ENCODE data around the gene KLF14. TPM values are rescaled to one million over a fixed set of nuclear protein-coding genes. Genes with fewer than 3 reads are reported as not detected.

Gene KLF14
- total and polyA plus RNA-seq, 4 donors: 0.26 to 0.31 (median 0.30) TPM; not detected in 1

- Histone ChIP-seq H3K4me1 (ENCODE audit: control insufficient read depth in 5 of 5, insufficient read depth in 5 of 5, low read length in 5 of 5) (peaks cover 0 to 5% (median 0%) of the 10 kb centered on the region in 5 donors), H3K9ac (ENCODE audit: insufficient read depth in 1 of 2, low read length in 2 of 2) (no peak overlapping the region), H3K27me3 (ENCODE audit: control insufficient read depth in 3 of 3, insufficient read depth in 3 of 3, low read length in 2 of 3) (peaks cover 16 to 66% (median 49%) of the 10 kb centered on the region in 3 donors), H3K4me3 (no peak overlapping the region), H3K9me3 (ENCODE audit: control insufficient read depth in 4 of 4, insufficient read depth in 3 of 4, low read length in 3 of 4) (peaks cover 4 to 28% (median 20%) of the 10 kb centered on the region in 4 donors), H3K36me3 (ENCODE audit: control insufficient read depth in 4 of 4, insufficient read depth in 4 of 4, low read length in 4 of 4) (peaks cover 0 to 5% (median 0%) of the 10 kb centered on the region in 4 donors), H3K27ac (ENCODE audit: low read depth in 1 of 2, low read length in 1 of 2) (no peak overlapping the region)
- DNase-seq (peak in 2 of 3 donors; percentile 53 to 76), ATAC-seq (ENCODE audit: insufficient read depth, low FRiP score) (no peak)
- TF ChIP-seq, protein P1, sequence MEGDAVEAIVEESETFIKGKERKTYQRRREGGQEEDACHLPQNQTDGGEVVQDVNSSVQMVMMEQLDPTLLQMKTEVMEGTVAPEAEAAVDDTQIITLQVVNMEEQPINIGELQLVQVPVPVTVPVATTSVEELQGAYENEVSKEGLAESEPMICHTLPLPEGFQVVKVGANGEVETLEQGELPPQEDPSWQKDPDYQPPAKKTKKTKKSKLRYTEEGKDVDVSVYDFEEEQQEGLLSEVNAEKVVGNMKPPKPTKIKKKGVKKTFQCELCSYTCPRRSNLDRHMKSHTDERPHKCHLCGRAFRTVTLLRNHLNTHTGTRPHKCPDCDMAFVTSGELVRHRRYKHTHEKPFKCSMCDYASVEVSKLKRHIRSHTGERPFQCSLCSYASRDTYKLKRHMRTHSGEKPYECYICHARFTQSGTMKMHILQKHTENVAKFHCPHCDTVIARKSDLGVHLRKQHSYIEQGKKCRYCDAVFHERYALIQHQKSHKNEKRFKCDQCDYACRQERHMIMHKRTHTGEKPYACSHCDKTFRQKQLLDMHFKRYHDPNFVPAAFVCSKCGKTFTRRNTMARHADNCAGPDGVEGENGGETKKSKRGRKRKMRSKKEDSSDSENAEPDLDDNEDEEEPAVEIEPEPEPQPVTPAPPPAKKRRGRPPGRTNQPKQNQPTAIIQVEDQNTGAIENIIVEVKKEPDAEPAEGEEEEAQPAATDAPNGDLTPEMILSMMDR (IDR thresholded peaks at IDR 0.05; ENCODE audit: control extremely low read depth, extremely low read depth): no peak
- WGBS, 2 donors: 16 to 19% methylated on average over 13 of the region's 13 CpGs
These were observed 1.1 kb upstream of the KLF14 start for GRCh38 chr7:130734815-130735716.

GRCh38 chr7:130732980-130733930, 752 bp downstream of the KLF14 start:
- Histone ChIP-seq H3K27me3 (ENCODE audit: control insufficient read depth in 3 of 3, insufficient read depth in 3 of 3, low read length in 2 of 3) (peaks cover 9 to 57% (median 43%) of the 10 kb centered on the region in 3 donors), H3K27ac (ENCODE audit: low read depth in 1 of 2, low read length in 1 of 2) (no peak overlapping the region), H3K9me3 (ENCODE audit: control insufficient read depth in 4 of 4, insufficient read depth in 3 of 4, low read length in 3 of 4) (peaks cover 4 to 28% (median 22%) of the 10 kb centered on the region in 4 donors), H3K9ac (ENCODE audit: insufficient read depth in 1 of 2, low read length in 2 of 2) (no peak overlapping the region), H3K4me3 (peak overlapping the region; percentile 42), H3K36me3 (ENCODE audit: control insufficient read depth in 4 of 4, insufficient read depth in 4 of 4, low read length in 4 of 4) (peaks cover 0 to 5% (median 0%) of the 10 kb centered on the region in 4 donors), H3K4me1 (ENCODE audit: control insufficient read depth in 5 of 5, insufficient read depth in 5 of 5, low read length in 5 of 5) (peaks cover 0 to 5% (median 0%) of the 10 kb centered on the region in 5 donors)
- no peak for ATAC-seq (ENCODE audit: insufficient read depth, low FRiP score)
- peak in 2 of 3 donors; percentile 24 to 37 for DNase-seq
- TF ChIP-seq, protein P1 (IDR thresholded peaks at IDR 0.05; ENCODE audit: control extremely low read depth, extremely low read depth): no peak
- 8 to 14% methylated on average over 95 to 100 of the region's 100 CpGs for WGBS, 2 donors

- Histone ChIP-seq H3K9ac (ENCODE audit: insufficient read depth in 1 of 2, low read length in 2 of 2) (no peak overlapping the region), H3K36me3 (ENCODE audit: control insufficient read depth in 4 of 4, insufficient read depth in 4 of 4, low read length in 4 of 4) (no peaks in the 10 kb centered on the region), H3K27ac (ENCODE audit: low read depth in 1 of 2, low read length in 1 of 2) (no peak overlapping the region), H3K4me1 (ENCODE audit: control insufficient read depth in 5 of 5, insufficient read depth in 5 of 5, low read length in 5 of 5) (peaks cover 0 to 8% (median 0%) of the 10 kb centered on the region in 5 donors), H3K27me3 (ENCODE audit: control insufficient read depth in 3 of 3, insufficient read depth in 3 of 3, low read length in 2 of 3) (no peaks in the 10 kb centered on the region), H3K9me3 (ENCODE audit: control insufficient read depth in 4 of 4, insufficient read depth in 3 of 4, low read length in 3 of 4) (no peaks in the 10 kb centered on the region), H3K4me3 (no peak overlapping the region)
- TF ChIP-seq, protein P1 (IDR thresholded peaks at IDR 0.05; ENCODE audit: control extremely low read depth, extremely low read depth): no peak
- no peak for ATAC-seq (ENCODE audit: insufficient read depth, low FRiP score)
- WGBS, 2 donors: 73 to 79% methylated on average over 4 of the region's 4 CpGs
- DNase-seq: no peak
These were observed 10.2 kb downstream of the KLF14 start for GRCh38 chr7:130723784-130724183.
